ENCODE data around the gene CNGB1. TPM values are rescaled to one million over a fixed set of nuclear protein-coding genes. Genes with fewer than 3 reads are reported as not detected.

Gene CNGB1
- total RNA-seq, 1 experiment from 2014 or later: not detected

- TF ChIP-seq, protein P1, sequence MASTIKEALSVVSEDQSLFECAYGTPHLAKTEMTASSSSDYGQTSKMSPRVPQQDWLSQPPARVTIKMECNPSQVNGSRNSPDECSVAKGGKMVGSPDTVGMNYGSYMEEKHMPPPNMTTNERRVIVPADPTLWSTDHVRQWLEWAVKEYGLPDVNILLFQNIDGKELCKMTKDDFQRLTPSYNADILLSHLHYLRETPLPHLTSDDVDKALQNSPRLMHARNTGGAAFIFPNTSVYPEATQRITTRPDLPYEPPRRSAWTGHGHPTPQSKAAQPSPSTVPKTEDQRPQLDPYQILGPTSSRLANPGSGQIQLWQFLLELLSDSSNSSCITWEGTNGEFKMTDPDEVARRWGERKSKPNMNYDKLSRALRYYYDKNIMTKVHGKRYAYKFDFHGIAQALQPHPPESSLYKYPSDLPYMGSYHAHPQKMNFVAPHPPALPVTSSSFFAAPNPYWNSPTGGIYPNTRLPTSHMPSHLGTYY (CRISPR knock-in tag; IDR thresholded peaks at IDR 0.05): no peak
- TF ChIP-seq, protein P2, sequence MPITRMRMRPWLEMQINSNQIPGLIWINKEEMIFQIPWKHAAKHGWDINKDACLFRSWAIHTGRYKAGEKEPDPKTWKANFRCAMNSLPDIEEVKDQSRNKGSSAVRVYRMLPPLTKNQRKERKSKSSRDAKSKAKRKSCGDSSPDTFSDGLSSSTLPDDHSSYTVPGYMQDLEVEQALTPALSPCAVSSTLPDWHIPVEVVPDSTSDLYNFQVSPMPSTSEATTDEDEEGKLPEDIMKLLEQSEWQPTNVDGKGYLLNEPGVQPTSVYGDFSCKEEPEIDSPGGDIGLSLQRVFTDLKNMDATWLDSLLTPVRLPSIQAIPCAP (CRISPR knock-in tag; IDR thresholded peaks at IDR 0.05): no peak
Observed at GRCh38 chr16:57935904-57936303, 35.0 kb downstream of the CNGB1 start (continued).

- no peak overlapping the region for H3K4me3 Mint-ChIP-seq
- no peaks in the 10 kb centered on the region for H3K27me3 Mint-ChIP-seq (ENCODE audit: low read depth)
- TF ChIP-seq, protein P3, sequence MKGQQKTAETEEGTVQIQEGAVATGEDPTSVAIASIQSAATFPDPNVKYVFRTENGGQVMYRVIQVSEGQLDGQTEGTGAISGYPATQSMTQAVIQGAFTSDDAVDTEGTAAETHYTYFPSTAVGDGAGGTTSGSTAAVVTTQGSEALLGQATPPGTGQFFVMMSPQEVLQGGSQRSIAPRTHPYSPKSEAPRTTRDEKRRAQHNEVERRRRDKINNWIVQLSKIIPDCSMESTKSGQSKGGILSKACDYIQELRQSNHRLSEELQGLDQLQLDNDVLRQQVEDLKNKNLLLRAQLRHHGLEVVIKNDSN (CRISPR knock-in tag; IDR thresholded peaks at IDR 0.05): no peak
- TF ChIP-seq E2F1 (CRISPR knock-in tag; IDR thresholded peaks at IDR 0.05) (no peak), TEAD4 (CRISPR knock-in tag; IDR thresholded peaks at IDR 0.05) (no peak), SP1 (CRISPR knock-in tag; conservative IDR thresholded peaks at IDR 0.05) (no peak), NR3C1 (CRISPR knock-in tag; conservative IDR thresholded peaks at IDR 0.05; ENCODE audit: low read depth) (no peak)
- TF ChIP-seq, protein P4, sequence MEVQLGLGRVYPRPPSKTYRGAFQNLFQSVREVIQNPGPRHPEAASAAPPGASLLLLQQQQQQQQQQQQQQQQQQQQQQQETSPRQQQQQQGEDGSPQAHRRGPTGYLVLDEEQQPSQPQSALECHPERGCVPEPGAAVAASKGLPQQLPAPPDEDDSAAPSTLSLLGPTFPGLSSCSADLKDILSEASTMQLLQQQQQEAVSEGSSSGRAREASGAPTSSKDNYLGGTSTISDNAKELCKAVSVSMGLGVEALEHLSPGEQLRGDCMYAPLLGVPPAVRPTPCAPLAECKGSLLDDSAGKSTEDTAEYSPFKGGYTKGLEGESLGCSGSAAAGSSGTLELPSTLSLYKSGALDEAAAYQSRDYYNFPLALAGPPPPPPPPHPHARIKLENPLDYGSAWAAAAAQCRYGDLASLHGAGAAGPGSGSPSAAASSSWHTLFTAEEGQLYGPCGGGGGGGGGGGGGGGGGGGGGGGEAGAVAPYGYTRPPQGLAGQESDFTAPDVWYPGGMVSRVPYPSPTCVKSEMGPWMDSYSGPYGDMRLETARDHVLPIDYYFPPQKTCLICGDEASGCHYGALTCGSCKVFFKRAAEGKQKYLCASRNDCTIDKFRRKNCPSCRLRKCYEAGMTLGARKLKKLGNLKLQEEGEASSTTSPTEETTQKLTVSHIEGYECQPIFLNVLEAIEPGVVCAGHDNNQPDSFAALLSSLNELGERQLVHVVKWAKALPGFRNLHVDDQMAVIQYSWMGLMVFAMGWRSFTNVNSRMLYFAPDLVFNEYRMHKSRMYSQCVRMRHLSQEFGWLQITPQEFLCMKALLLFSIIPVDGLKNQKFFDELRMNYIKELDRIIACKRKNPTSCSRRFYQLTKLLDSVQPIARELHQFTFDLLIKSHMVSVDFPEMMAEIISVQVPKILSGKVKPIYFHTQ (CRISPR knock-in tag; IDR thresholded peaks at IDR 0.05): no peak
- H3K27ac Mint-ChIP-seq: no peak overlapping the region
- POLR2A ChIA-PET: no interaction called here
- ATAC-seq (no peak), DNase-seq (ENCODE audit: low spot score) (no peak)
- H3K9me3 Mint-ChIP-seq: peaks cover 4% of the 10 kb centered on the region; the same call in 1 of the 2 replicates
- CTCF ChIA-PET: interaction anchor here (0.6 to 4.7 kb wide), 3 partner anchors 15 to 67 kb away, joined by 3 to 19 read pairs (median 3); no protein-coding TSS in a partner anchor
- H3K36me3 Mint-ChIP-seq: no peaks in the 10 kb centered on the region
- H3K4me1 Mint-ChIP-seq: no peaks in the 10 kb centered on the region
Observed at GRCh38 chr16:57930533-57930932, 40.4 kb downstream of the CNGB1 start.

DNA sequence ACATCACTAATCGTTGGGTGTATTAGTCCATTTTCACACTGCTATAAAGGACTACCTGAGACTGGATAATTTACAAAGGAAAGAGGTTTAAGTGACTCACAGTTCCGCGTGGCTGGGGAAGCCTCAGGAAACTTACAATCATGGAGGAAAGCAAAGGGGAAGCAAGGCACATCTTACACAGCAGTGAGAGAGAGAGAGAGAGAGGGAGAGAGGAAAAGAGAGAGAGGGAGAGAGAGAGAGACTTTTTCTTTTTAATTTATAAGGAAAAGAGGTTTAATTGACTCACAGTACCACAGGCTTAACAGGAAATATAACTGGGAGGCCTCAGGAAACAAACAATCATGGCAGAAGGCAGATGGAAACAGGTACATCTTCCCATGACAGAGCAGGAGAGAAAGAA is 41.7 kb downstream of the CNGB1 start:
- ChIA-PET POLR2A (no interaction called here), CTCF (interaction anchor here (1.3 kb wide), 1 partner anchor 10 kb away, joined by 4 read pairs; no protein-coding TSS in a partner anchor)
- Mint-ChIP-seq H3K27me3 (ENCODE audit: low read depth) (no peaks in the 10 kb centered on the region), H3K4me1 (peaks cover 3% of the 10 kb centered on the region; the same call in 1 of the 2 replicates), H3K27ac (no peak overlapping the region), H3K9me3 (peaks cover 4% of the 10 kb centered on the region; the same call in 1 of the 2 replicates), H3K4me3 (no peak overlapping the region), H3K36me3 (no peaks in the 10 kb centered on the region)
- ATAC-seq (no peak), DNase-seq (ENCODE audit: low spot score) (no peak)
- TF ChIP-seq NR1H2 (CRISPR knock-in tag; IDR thresholded peaks at IDR 0.05) (no peak), JUN (CRISPR knock-in tag; IDR thresholded peaks at IDR 0.05) (no peak), CBFB (CRISPR knock-in tag; IDR thresholded peaks at IDR 0.05; ENCODE audit: low read depth) (no peak), ZNF138 (CRISPR knock-in tag; conservative IDR thresholded peaks at IDR 0.05) (no peak), SOX15 (CRISPR knock-in tag; IDR thresholded peaks at IDR 0.05) (no peak), FOXJ3 (CRISPR knock-in tag; IDR thresholded peaks at IDR 0.05; ENCODE audit: borderline replicate concordance) (no peak), IRF2 (CRISPR knock-in tag; IDR thresholded peaks at IDR 0.05; ENCODE audit: borderline replicate concordance, low read depth) (no peak), ATF1 (CRISPR knock-in tag; IDR thresholded peaks at IDR 0.05) (no peak), NR2C2 (CRISPR knock-in tag; IDR thresholded peaks at IDR 0.05) (no peak), ZNF263 (CRISPR knock-in tag; IDR thresholded peaks at IDR 0.05; ENCODE audit: low read depth) (no peak), ETV6 (CRISPR knock-in tag; IDR thresholded peaks at IDR 0.05) (no peak), ATF6 (CRISPR knock-in tag; IDR thresholded peaks at IDR 0.05) (no peak)
- TF ChIP-seq, protein P5, sequence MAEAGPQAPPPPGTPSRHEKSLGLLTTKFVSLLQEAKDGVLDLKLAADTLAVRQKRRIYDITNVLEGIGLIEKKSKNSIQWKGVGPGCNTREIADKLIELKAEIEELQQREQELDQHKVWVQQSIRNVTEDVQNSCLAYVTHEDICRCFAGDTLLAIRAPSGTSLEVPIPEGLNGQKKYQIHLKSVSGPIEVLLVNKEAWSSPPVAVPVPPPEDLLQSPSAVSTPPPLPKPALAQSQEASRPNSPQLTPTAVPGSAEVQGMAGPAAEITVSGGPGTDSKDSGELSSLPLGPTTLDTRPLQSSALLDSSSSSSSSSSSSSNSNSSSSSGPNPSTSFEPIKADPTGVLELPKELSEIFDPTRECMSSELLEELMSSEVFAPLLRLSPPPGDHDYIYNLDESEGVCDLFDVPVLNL (CRISPR knock-in tag; IDR thresholded peaks at IDR 0.05; ENCODE audit: borderline replicate concordance, low read depth): no peak

Measured in WTC11 (cell line).